Karpas-422 (cell line): ENCODE results near the gene RBPJ. TPM values are rescaled to one million over a fixed set of nuclear protein-coding genes. Genes with fewer than 3 reads are reported as not detected.
A peak's percentile ranks its signal among the peaks of the same experiment; 100 is the strongest.

Source experiments
- DNase-seq: peaks from one replicate; pipeline ENCODE4 v3.0.0-alpha.2; 2015
- H2AFZ ChIP-seq: fragments of 200-600 bp; sonication (generic); 2 replicates; pipeline ENCODE4 v1.6.1; 2014; ENCODE audit warnings: antibody characterized with exemption, low read length, mixed read lengths
- H3K27ac ChIP-seq: fragments of 200-600 bp; sonication (generic); 2 replicates; pipeline ENCODE4 v1.5.1; 2014; ENCODE audit warnings: mild to moderate bottlenecking, low read length, moderate library complexity
- H3K27me3 ChIP-seq: fragments of 200-600 bp; sonication (generic); 2 replicates; pipeline ENCODE4 v1.6.1; 2014; ENCODE audit warnings: low read length, mixed read lengths
- H3K36me3 ChIP-seq: fragments of 200-600 bp; sonication (generic); 2 replicates; pipeline ENCODE4 v1.6.1; 2014; ENCODE audit warnings: low read length, mixed read lengths; ENCODE audit not compliant: insufficient read depth
- H3K4me1 ChIP-seq: fragments of 200-600 bp; sonication (generic); 2 replicates; pipeline ENCODE4 v1.6.1; 2014; ENCODE audit warnings: mild to moderate bottlenecking, low read length, mixed read lengths
- H3K4me2 ChIP-seq: fragments of 200-600 bp; sonication (generic); 2 replicates; pipeline ENCODE4 v1.6.1; 2014; ENCODE audit warnings: low read length, low read depth, mild to moderate bottlenecking; ENCODE audit not compliant: poor library complexity, severe bottlenecking
- H3K4me3 ChIP-seq: fragments of 200-600 bp; sonication (generic); 2 replicates; pipeline ENCODE4 v1.5.1; 2014; ENCODE audit warnings: mild to moderate bottlenecking, antibody characterized with exemption, low read length, mixed read lengths
- H3K79me2 ChIP-seq: fragments of 200-600 bp; sonication (generic); 2 replicates; pipeline ENCODE4 v1.6.1; 2014; ENCODE audit warnings: mild to moderate bottlenecking, low read length, mixed read lengths
- H3K9ac ChIP-seq: fragments of 200-600 bp; sonication (generic); 2 replicates; pipeline ENCODE4 v1.6.0; 2014; ENCODE audit warnings: low read length
- H3K9me2 ChIP-seq: fragments of 200-600 bp; sonication (generic), shearing (Covaris generic); replicated peaks from 2 replicates; pipeline ENCODE4 v1.6.0; 2014; ENCODE audit warnings: mild to moderate bottlenecking, low read length, moderate library complexity; ENCODE audit not compliant: insufficient read depth
- H3K9me3 ChIP-seq: fragments of 300-700, 200-600 bp; sonication (generic); 2 replicates; pipeline ENCODE4 v1.6.1; 2014; ENCODE audit warnings: low read length, mixed read lengths
- H4K20me1 ChIP-seq: fragments of 200-600 bp; sonication (generic); 2 replicates; pipeline ENCODE4 v1.6.1; 2014; ENCODE audit warnings: mild to moderate bottlenecking, antibody characterized with exemption, low read length, low read depth; ENCODE audit not compliant: insufficient read depth
- total RNA-seq: library from RNA; depleted of rRNA; stranded (reverse); fragments of >200 nt; shearing (Covaris generic); gene quantifications from 2 replicates; pipeline ENCODE4 v1.2.3, GENCODE V29; 2014; ENCODE audit warnings: low replicate concordance; rRNA removed

The RBPJ gene
- 23.8 and 36.8 TPM in 2 replicates for total RNA-seq

GRCh38 chr4:26320538-26321372, at the start of gene RBPJ:
TSS of gene RBPJ (plus strand) at chr4:26321014. CDS start at chr4:26321029, 15 bp downstream.
- Histone ChIP-seq H3K9me2 (no peaks in the 10 kb centered on the region), H3K27ac (peak within 1 kb of the TSS; percentile 49), H3K9ac (peak within 1 kb of the TSS; percentile 87), H4K20me1 (peaks cover 37% of the 10 kb centered on the region), H3K27me3 (no peaks in the 10 kb centered on the region), H3K9me3 (no peaks in the 10 kb centered on the region), H3K4me3 (peak within 1 kb of the TSS; percentile 93), H3K79me2 (peaks cover 35% of the 10 kb centered on the region), H3K36me3 (no peaks in the 10 kb centered on the region), H3K4me2 (peak within 1 kb of the TSS; percentile 93), H2AFZ (peak within 1 kb of the TSS; percentile 94), H3K4me1 (peaks cover 25% of the 10 kb centered on the region)
- DNase-seq = peak; percentile 92

GRCh38 chr4:26271703-26272102, 49.1 kb upstream of the RBPJ start:
- H3K4me2 ChIP-seq = no peak overlapping the region
- no peak for DNase-seq
- no peaks in the 10 kb centered on the region for H3K9me2 ChIP-seq
- no peaks in the 10 kb centered on the region for H3K36me3 ChIP-seq
- H3K27ac ChIP-seq = no peak overlapping the region
- no peak overlapping the region for H3K4me3 ChIP-seq
- H3K27me3 ChIP-seq = no peaks in the 10 kb centered on the region
- H2AFZ ChIP-seq = no peak overlapping the region
- no peaks in the 10 kb centered on the region for H3K4me1 ChIP-seq
- H3K79me2 ChIP-seq = no peaks in the 10 kb centered on the region
- no peaks in the 10 kb centered on the region for H3K9me3 ChIP-seq
- no peak overlapping the region for H3K9ac ChIP-seq
- H4K20me1 ChIP-seq = no peaks in the 10 kb centered on the region

GRCh38 chr4:26272654-26273615, 47.9 kb upstream of the RBPJ start:
- H3K79me2 ChIP-seq = no peaks in the 10 kb centered on the region
- H3K4me3 ChIP-seq = no peak overlapping the region
- no peaks in the 10 kb centered on the region for H3K9me3 ChIP-seq
- no peak overlapping the region for H2AFZ ChIP-seq
- no peaks in the 10 kb centered on the region for H3K4me1 ChIP-seq
- no peaks in the 10 kb centered on the region for H3K9me2 ChIP-seq
- no peak for DNase-seq
- no peak overlapping the region for H3K4me2 ChIP-seq
- no peak overlapping the region for H3K27ac ChIP-seq
- H3K27me3 ChIP-seq = no peaks in the 10 kb centered on the region
- no peaks in the 10 kb centered on the region for H4K20me1 ChIP-seq
- no peak overlapping the region for H3K9ac ChIP-seq
- no peaks in the 10 kb centered on the region for H3K36me3 ChIP-seq

GRCh38 chr4:26273616-26273980, 47.2 kb upstream of the RBPJ start:
- Histone ChIP-seq H3K9ac (no peak overlapping the region), H3K4me2 (no peak overlapping the region)

GRCh38 chr4:26275281-26275680, 45.5 kb upstream of the RBPJ start:
- Histone ChIP-seq H3K4me2 (no peak overlapping the region), H3K27ac (no peak overlapping the region), H2AFZ (no peak overlapping the region), H3K4me1 (no peaks in the 10 kb centered on the region), H4K20me1 (no peaks in the 10 kb centered on the region), H3K9me3 (no peaks in the 10 kb centered on the region), H3K27me3 (no peaks in the 10 kb centered on the region), H3K9ac (no peak overlapping the region), H3K4me3 (no peak overlapping the region), H3K36me3 (no peaks in the 10 kb centered on the region), H3K79me2 (no peaks in the 10 kb centered on the region), H3K9me2 (no peaks in the 10 kb centered on the region)
- DNase-seq = no peak

More at GRCh38 chr4:26273616-26273980, 47.2 kb upstream of the RBPJ start:
- Histone ChIP-seq H3K9me2 (no peaks in the 10 kb centered on the region), H3K27ac (no peak overlapping the region), H3K4me1 (no peaks in the 10 kb centered on the region), H3K4me3 (no peak overlapping the region), H3K9me3 (no peaks in the 10 kb centered on the region), H3K79me2 (no peaks in the 10 kb centered on the region), H3K36me3 (no peaks in the 10 kb centered on the region), H3K27me3 (no peaks in the 10 kb centered on the region), H2AFZ (no peak overlapping the region), H4K20me1 (no peaks in the 10 kb centered on the region)
- no peak for DNase-seq

GRCh38 chr4:26279446-26279845, 41.4 kb upstream of the RBPJ start:
- H3K4me1 ChIP-seq = no peaks in the 10 kb centered on the region
- H3K4me2 ChIP-seq = no peak overlapping the region
- no peaks in the 10 kb centered on the region for H3K9me3 ChIP-seq
- H3K9ac ChIP-seq = no peak overlapping the region
- no peak overlapping the region for H2AFZ ChIP-seq
- no peaks in the 10 kb centered on the region for H3K36me3 ChIP-seq
- no peak overlapping the region for H3K27ac ChIP-seq
- H3K9me2 ChIP-seq = no peaks in the 10 kb centered on the region
- H3K4me3 ChIP-seq = no peak overlapping the region
- no peak for DNase-seq
- H3K79me2 ChIP-seq = no peaks in the 10 kb centered on the region
- H3K27me3 ChIP-seq = no peaks in the 10 kb centered on the region
- no peaks in the 10 kb centered on the region for H4K20me1 ChIP-seq

- no peaks in the 10 kb centered on the region for H4K20me1 ChIP-seq
- no peaks in the 10 kb centered on the region for H3K79me2 ChIP-seq
- no peaks in the 10 kb centered on the region for H3K36me3 ChIP-seq
- no peak overlapping the region for H3K9ac ChIP-seq
- H3K4me2 ChIP-seq = no peak overlapping the region
- no peaks in the 10 kb centered on the region for H3K9me3 ChIP-seq
- H3K27ac ChIP-seq = no peak overlapping the region
- DNase-seq = no peak
- H3K4me1 ChIP-seq = no peaks in the 10 kb centered on the region
- H2AFZ ChIP-seq = no peak overlapping the region
- no peaks in the 10 kb centered on the region for H3K27me3 ChIP-seq
- H3K9me2 ChIP-seq = no peaks in the 10 kb centered on the region
- H3K4me3 ChIP-seq = no peak overlapping the region
Measured at GRCh38 chr4:26281881-26282280, 38.9 kb upstream of the RBPJ start.

- H2AFZ ChIP-seq = no peak overlapping the region
- no peak for DNase-seq
- H3K27me3 ChIP-seq = no peaks in the 10 kb centered on the region
- H3K27ac ChIP-seq = no peak overlapping the region
- H4K20me1 ChIP-seq = no peaks in the 10 kb centered on the region
- H3K79me2 ChIP-seq = no peaks in the 10 kb centered on the region
- H3K9ac ChIP-seq = no peak overlapping the region
- H3K4me1 ChIP-seq = peaks cover 5% of the 10 kb centered on the region
- H3K36me3 ChIP-seq = no peaks in the 10 kb centered on the region
- no peak overlapping the region for H3K4me2 ChIP-seq
- H3K4me3 ChIP-seq = no peak overlapping the region
- H3K9me3 ChIP-seq = no peaks in the 10 kb centered on the region
- no peaks in the 10 kb centered on the region for H3K9me2 ChIP-seq
Measured at GRCh38 chr4:26284536-26284935, 36.3 kb upstream of the RBPJ start.
